Stimulated activated naive CD8-positive, alpha-beta T cell treated with anti-CD3 and anti-CD28 coated beads, Interleukin-15, amount 100 ng/mL, for 72 hours (primary cell): ENCODE results near the gene METAP1D.

Experiments
- ATAC-seq: fragments of 150-1000 bp; cut with Tn5 transposase; 2 replicates; pipeline ENCODE4 v1.10.0; 2021; ENCODE audit warnings: mild to moderate bottlenecking, moderate library complexity
- DNase-seq, 2 donors: peaks; one replicate each; pipeline ENCODE4 v3.0.0; 2021 to 2022
- H3K27ac Mint-ChIP-seq, 2 donors: one replicate each; pipeline ENCODE4 v1.8.0; 2022; ENCODE audit warnings: mild to moderate bottlenecking in 2 of 2, mixed read lengths in 2 of 2, moderate library complexity in 2 of 2
- H3K27me3 Mint-ChIP-seq: one replicate; pipeline ENCODE4 v1.8.0; 2022; ENCODE audit warnings: mixed read lengths
- H3K4me1 Mint-ChIP-seq: one replicate; pipeline ENCODE4 v1.8.0; 2022; ENCODE audit warnings: mild to moderate bottlenecking, mixed read lengths
- H3K4me3 Mint-ChIP-seq, 2 donors: one replicate each; pipeline ENCODE4 v1.8.0; 2022; ENCODE audit warnings: mild to moderate bottlenecking in 2 of 2, mixed read lengths in 2 of 2, moderate library complexity in 1 of 2
- H3K9me3 Mint-ChIP-seq, 2 donors: one replicate each; pipeline ENCODE4 v1.8.0; 2022; ENCODE audit warnings: mixed read lengths in 2 of 2

The METAP1D gene

GRCh38 chr2:172087780-172088244, 88.1 kb downstream of the METAP1D start:
- Mint-ChIP-seq H3K27ac (peak overlapping the region in 1 of 2 donors; percentile 20), H3K4me1 (peaks cover 77% of the 10 kb centered on the region), H3K4me3 (peak overlapping the region; percentile 41 to 67), H3K9me3 (no peaks in the 10 kb centered on the region), H3K27me3 (peaks cover 100% of the 10 kb centered on the region)
- ATAC-seq (no peak), DNase-seq (peak in 1 of 2 donors; percentile 22)

GRCh38 chr2:172088245-172089004, 88.7 kb downstream of the METAP1D start:
- Mint-ChIP-seq H3K4me3 (peak overlapping the region; percentile 33 to 67), H3K9me3 (no peaks in the 10 kb centered on the region), H3K27me3 (peaks cover 100% of the 10 kb centered on the region), H3K27ac (peak overlapping the region in 1 of 2 donors; percentile 20), H3K4me1 (peaks cover 77% of the 10 kb centered on the region)
- DNase-seq (peak in 1 of 2 donors; percentile 19), ATAC-seq (no peak)

GRCh38 chr2:172089005-172089504, 89.3 kb downstream of the METAP1D start:
- DNase-seq (no peak), ATAC-seq (no peak)
- Mint-ChIP-seq H3K27ac (no peak overlapping the region), H3K4me1 (peaks cover 71% of the 10 kb centered on the region), H3K27me3 (peaks cover 100% of the 10 kb centered on the region), H3K4me3 (no peak overlapping the region), H3K9me3 (no peaks in the 10 kb centered on the region)

- ATAC-seq: no peak
- H3K27ac Mint-ChIP-seq: no peak overlapping the region
- H3K4me1 Mint-ChIP-seq: peaks cover 65% of the 10 kb centered on the region
- H3K4me3 Mint-ChIP-seq: no peak overlapping the region
- H3K27me3 Mint-ChIP-seq: peaks cover 100% of the 10 kb centered on the region
- DNase-seq: no peak
- no peaks in the 10 kb centered on the region for H3K9me3 Mint-ChIP-seq
These were observed 89.9 kb downstream of the METAP1D start for GRCh38 chr2:172089633-172090032.

GRCh38 chr2:172090044-172090961, 90.5 kb downstream of the METAP1D start:
- H3K9me3 Mint-ChIP-seq: no peaks in the 10 kb centered on the region
- DNase-seq: no peak
- peak overlapping the region in 1 of 2 donors; percentile 44 for H3K4me3 Mint-ChIP-seq
- H3K4me1 Mint-ChIP-seq: peaks cover 63% of the 10 kb centered on the region
- peaks cover 100% of the 10 kb centered on the region for H3K27me3 Mint-ChIP-seq
- H3K27ac Mint-ChIP-seq: no peak overlapping the region
- ATAC-seq: no peak

- H3K4me1 Mint-ChIP-seq: peaks cover 63% of the 10 kb centered on the region
- H3K9me3 Mint-ChIP-seq: no peaks in the 10 kb centered on the region
- H3K27ac Mint-ChIP-seq: no peak overlapping the region
- DNase-seq (no peak), ATAC-seq (no peak)
- no peak overlapping the region for H3K4me3 Mint-ChIP-seq
- peaks cover 100% of the 10 kb centered on the region for H3K27me3 Mint-ChIP-seq
These were observed 91.4 kb downstream of the METAP1D start for GRCh38 chr2:172091000-172091641.

GRCh38 chr2:172091761-172092566, 92.2 kb downstream of the METAP1D start:
- H3K27ac Mint-ChIP-seq: no peak overlapping the region
- no peak for DNase-seq

GRCh38 chr2:172092716-172093415, 93.1 kb downstream of the METAP1D start:
- H3K4me1 Mint-ChIP-seq: peaks cover 63% of the 10 kb centered on the region
- ATAC-seq (no peak), DNase-seq (no peak)
- no peaks in the 10 kb centered on the region for H3K9me3 Mint-ChIP-seq
- H3K27me3 Mint-ChIP-seq: peaks cover 100% of the 10 kb centered on the region
- H3K4me3 Mint-ChIP-seq: no peak overlapping the region
- no peak overlapping the region for H3K27ac Mint-ChIP-seq

More at GRCh38 chr2:172091761-172092566, 92.2 kb downstream of the METAP1D start:
- H3K27me3 Mint-ChIP-seq: peaks cover 100% of the 10 kb centered on the region
- no peak for ATAC-seq
- no peaks in the 10 kb centered on the region for H3K9me3 Mint-ChIP-seq
- H3K4me3 Mint-ChIP-seq: no peak overlapping the region
- peaks cover 63% of the 10 kb centered on the region for H3K4me1 Mint-ChIP-seq

GRCh38 chr2:172093416-172094293, 93.9 kb downstream of the METAP1D start:
- ATAC-seq: no peak
- Mint-ChIP-seq H3K27ac (no peak overlapping the region), H3K9me3 (no peaks in the 10 kb centered on the region), H3K4me1 (peaks cover 62% of the 10 kb centered on the region), H3K4me3 (peak overlapping the region; percentile 38 to 87), H3K27me3 (peaks cover 100% of the 10 kb centered on the region)
- no peak for DNase-seq

- Mint-ChIP-seq H3K9me3 (no peaks in the 10 kb centered on the region), H3K4me1 (peaks cover 64% of the 10 kb centered on the region), H3K27ac (no peak overlapping the region), H3K4me3 (peak overlapping the region; percentile 87), H3K27me3 (peaks cover 96% of the 10 kb centered on the region)
- ATAC-seq (no peak), DNase-seq (no peak)
These were observed 94.8 kb downstream of the METAP1D start for GRCh38 chr2:172094294-172095145.

- H3K4me3 Mint-ChIP-seq: peak overlapping the region; percentile 87
- ATAC-seq (peak; percentile 67), DNase-seq (peak; percentile 59 to 80)
- H3K9me3 Mint-ChIP-seq: no peaks in the 10 kb centered on the region
- H3K27me3 Mint-ChIP-seq: peaks cover 96% of the 10 kb centered on the region
- H3K27ac Mint-ChIP-seq: peak overlapping the region in 1 of 2 donors; percentile 79
- peaks cover 60% of the 10 kb centered on the region for H3K4me1 Mint-ChIP-seq
These were observed 95.6 kb downstream of the METAP1D start for GRCh38 chr2:172095146-172095904.
